ENCODE data around the gene PHC2. TPM values are rescaled to one million over a fixed set of nuclear protein-coding genes. Genes with fewer than 3 reads are reported as not detected.

PHC2 gene
- total RNA-seq, 1 donor from 2014 or later = 91.5 TPM

DNA sequence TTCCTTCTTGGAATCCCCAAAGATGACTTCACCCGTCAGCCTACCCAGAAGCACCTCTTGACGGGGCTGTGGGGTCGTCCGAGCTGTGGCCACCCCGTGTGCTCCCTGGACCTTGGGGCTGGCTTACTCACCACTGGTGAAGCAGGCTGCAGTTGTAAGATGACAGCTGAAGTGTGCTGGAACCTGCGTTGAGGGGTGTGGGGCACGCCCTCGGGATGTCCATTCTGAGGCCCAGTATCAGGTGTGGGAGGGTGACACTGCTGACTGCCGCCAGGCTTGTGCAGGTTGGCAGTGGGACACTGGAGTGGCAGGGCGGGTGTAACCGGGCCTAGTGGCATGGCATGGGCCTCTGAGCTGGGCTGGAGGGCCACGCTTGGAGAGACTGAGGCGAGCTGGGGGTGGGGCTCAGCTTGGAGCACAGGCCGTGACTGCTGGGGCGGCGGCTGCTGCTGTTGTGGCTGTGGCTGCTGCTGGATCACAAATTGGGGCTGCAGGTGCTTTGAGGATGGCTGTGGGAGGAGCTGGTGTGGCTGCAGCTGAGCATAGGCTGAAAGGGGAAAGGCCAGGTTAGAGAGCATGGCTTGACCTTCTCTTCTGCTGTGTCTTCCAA lies 76.1 kb downstream of the PHC2 start:
- no peak for TF ChIP-seq CTCF (IDR thresholded peaks at IDR 0.05)
- Mint-ChIP-seq H3K4me1 (ENCODE audit: low read depth) (peaks cover 9% of the 10 kb centered on the region), H3K27me3 (ENCODE audit: low read depth) (no peaks in the 10 kb centered on the region), H3K9me3 (ENCODE audit: low read depth) (no peaks in the 10 kb centered on the region), H3K27ac (ENCODE audit: unreplicated experiment) (no peak overlapping the region), H3K4me3 (ENCODE audit: unreplicated experiment) (no peak overlapping the region), H3K36me3 (ENCODE audit: low read depth) (peaks cover 8% of the 10 kb centered on the region)
- DNase-seq (ENCODE audit: low spot score) = no peak

DNA sequence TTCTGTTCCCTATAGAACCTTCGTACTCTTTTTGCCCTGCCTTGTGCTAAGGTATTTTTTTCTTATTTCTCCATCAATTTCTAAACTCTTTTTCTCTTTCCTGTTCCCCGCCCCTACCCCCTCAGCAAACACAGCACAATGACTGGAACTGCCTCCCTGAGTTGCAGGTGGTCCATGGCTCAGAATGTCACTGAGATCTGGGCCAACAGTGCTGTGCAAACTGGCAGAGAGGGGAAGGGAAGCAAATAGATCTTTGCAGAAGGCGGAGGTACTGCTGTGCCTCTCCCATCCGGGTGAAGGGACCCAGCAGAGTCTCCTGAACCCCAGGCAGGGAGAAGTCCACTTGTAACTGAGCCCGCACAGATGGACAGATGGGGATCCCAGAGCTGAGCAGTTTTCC lies 77.4 kb downstream of the PHC2 start:
- DNase-seq (ENCODE audit: low spot score) = no peak
- Mint-ChIP-seq H3K9me3 (ENCODE audit: low read depth) (no peaks in the 10 kb centered on the region), H3K36me3 (ENCODE audit: low read depth) (peaks cover 8% of the 10 kb centered on the region), H3K4me3 (ENCODE audit: unreplicated experiment) (no peak overlapping the region), H3K27ac (ENCODE audit: unreplicated experiment) (no peak overlapping the region), H3K27me3 (ENCODE audit: low read depth) (no peaks in the 10 kb centered on the region), H3K4me1 (ENCODE audit: low read depth) (peaks cover 11% of the 10 kb centered on the region)
- TF ChIP-seq CTCF (IDR thresholded peaks at IDR 0.05) = no peak

- Mint-ChIP-seq H3K36me3 (ENCODE audit: low read depth) (peaks cover 5% of the 10 kb centered on the region), H3K4me3 (ENCODE audit: unreplicated experiment) (no peak overlapping the region), H3K9me3 (ENCODE audit: low read depth) (no peaks in the 10 kb centered on the region), H3K4me1 (ENCODE audit: low read depth) (peaks cover 32% of the 10 kb centered on the region), H3K27me3 (ENCODE audit: low read depth) (no peaks in the 10 kb centered on the region), H3K27ac (ENCODE audit: unreplicated experiment) (no peak overlapping the region)
- no peak for DNase-seq (ENCODE audit: low spot score)
- no peak for TF ChIP-seq CTCF (IDR thresholded peaks at IDR 0.05)
These were observed 79.6 kb downstream of the PHC2 start for GRCh38 chr1:33351281-33351660.

GRCh38 chr1:33350611-33351280 lies 80.1 kb downstream of the PHC2 start:
- peaks cover 5% of the 10 kb centered on the region for H3K36me3 Mint-ChIP-seq (ENCODE audit: low read depth)
- H3K4me1 Mint-ChIP-seq (ENCODE audit: low read depth) = peaks cover 37% of the 10 kb centered on the region
- no peak for TF ChIP-seq CTCF (IDR thresholded peaks at IDR 0.05)
- DNase-seq (ENCODE audit: low spot score) = no peak
- peak overlapping the region; percentile 88 for H3K27ac Mint-ChIP-seq (ENCODE audit: unreplicated experiment)
- peak overlapping the region; percentile 87 for H3K4me3 Mint-ChIP-seq (ENCODE audit: unreplicated experiment)
- no peaks in the 10 kb centered on the region for H3K9me3 Mint-ChIP-seq (ENCODE audit: low read depth)
- no peaks in the 10 kb centered on the region for H3K27me3 Mint-ChIP-seq (ENCODE audit: low read depth)

GRCh38 chr1:33349778-33350610 lies 80.9 kb downstream of the PHC2 start:
- H3K27ac Mint-ChIP-seq (ENCODE audit: unreplicated experiment) = peak overlapping the region; percentile 88
- peaks cover 45% of the 10 kb centered on the region for H3K4me1 Mint-ChIP-seq (ENCODE audit: low read depth)
- H3K4me3 Mint-ChIP-seq (ENCODE audit: unreplicated experiment) = peak overlapping the region; percentile 87
- H3K27me3 Mint-ChIP-seq (ENCODE audit: low read depth) = no peaks in the 10 kb centered on the region
- no peaks in the 10 kb centered on the region for H3K9me3 Mint-ChIP-seq (ENCODE audit: low read depth)
- H3K36me3 Mint-ChIP-seq (ENCODE audit: low read depth) = peaks cover 3% of the 10 kb centered on the region
- no peak for DNase-seq (ENCODE audit: low spot score)
- peak; percentile 5 for TF ChIP-seq CTCF (IDR thresholded peaks at IDR 0.05)

Data from chondrocyte (in vitro differentiated cells).